Measurements from ENCODE around the gene EIPR1. TPM values are rescaled to one million over a fixed set of nuclear protein-coding genes. Genes with fewer than 3 reads are reported as not detected.

Gene EIPR1
- total and polyA plus RNA-seq, 9 donors = 16.9 to 22.8 (median 18.7) TPM

GRCh38 chr2:3243804-3244203 is 133.8 kb downstream of the EIPR1 start:
- 87% methylated on average over 3 of the region's 6 CpGs for WGBS (ENCODE audit: insufficient coverage)
- Histone ChIP-seq H3K36me3 (ENCODE audit: control insufficient read depth, insufficient read depth, low read length) (no peaks in the 10 kb centered on the region), H3K4me1 (ENCODE audit: control insufficient read depth, insufficient read depth, low read length) (no peaks in the 10 kb centered on the region), H3K27ac (ENCODE audit: low read length) (no peak overlapping the region), H3K27me3 (ENCODE audit: control insufficient read depth, insufficient read depth, low read length) (no peaks in the 10 kb centered on the region), H3K4me3 (ENCODE audit: low read length) (no peak overlapping the region), H3K9me3 (replicated peaks; ENCODE audit: control insufficient read depth, low read depth, low read length) (peaks cover 3% of the 10 kb centered on the region)
- no peak for DNase-seq

- no peaks in the 10 kb centered on the region for H3K9me3 ChIP-seq (replicated peaks; ENCODE audit: control insufficient read depth, low read depth, low read length)
- H3K27me3 ChIP-seq (ENCODE audit: control insufficient read depth, insufficient read depth, low read length) = no peaks in the 10 kb centered on the region
- WGBS (ENCODE audit: insufficient coverage) = 0% methylated on average over 2 of the region's 9 CpGs
- no peak overlapping the region for H3K4me3 ChIP-seq (ENCODE audit: low read length)
- no peaks in the 10 kb centered on the region for H3K4me1 ChIP-seq (ENCODE audit: control insufficient read depth, insufficient read depth, low read length)
- no peak overlapping the region for H3K27ac ChIP-seq (ENCODE audit: low read length)
- no peaks in the 10 kb centered on the region for H3K36me3 ChIP-seq (ENCODE audit: control insufficient read depth, insufficient read depth, low read length)
- DNase-seq = peak; percentile 79
Measured at GRCh38 chr2:3242747-3243369, 134.8 kb downstream of the EIPR1 start.

GRCh38 chr2:3241971-3242746 is 135.5 kb downstream of the EIPR1 start:
- no peaks in the 10 kb centered on the region for H3K4me1 ChIP-seq (ENCODE audit: control insufficient read depth, insufficient read depth, low read length)
- WGBS (ENCODE audit: insufficient coverage) = 93% methylated on average over 3 of the region's 25 CpGs
- H3K36me3 ChIP-seq (ENCODE audit: control insufficient read depth, insufficient read depth, low read length) = no peaks in the 10 kb centered on the region
- no peak for DNase-seq
- H3K27ac ChIP-seq (ENCODE audit: low read length) = no peak overlapping the region
- no peaks in the 10 kb centered on the region for H3K27me3 ChIP-seq (ENCODE audit: control insufficient read depth, insufficient read depth, low read length)
- no peaks in the 10 kb centered on the region for H3K9me3 ChIP-seq (replicated peaks; ENCODE audit: control insufficient read depth, low read depth, low read length)
- H3K4me3 ChIP-seq (ENCODE audit: low read length) = no peak overlapping the region

- Histone ChIP-seq H3K9me3 (replicated peaks; ENCODE audit: control insufficient read depth, low read depth, low read length) (no peaks in the 10 kb centered on the region), H3K27me3 (ENCODE audit: control insufficient read depth, insufficient read depth, low read length) (no peaks in the 10 kb centered on the region), H3K4me3 (ENCODE audit: low read length) (no peak overlapping the region), H3K36me3 (ENCODE audit: control insufficient read depth, insufficient read depth, low read length) (no peaks in the 10 kb centered on the region), H3K4me1 (ENCODE audit: control insufficient read depth, insufficient read depth, low read length) (no peaks in the 10 kb centered on the region), H3K27ac (ENCODE audit: low read length) (no peak overlapping the region)
- WGBS (ENCODE audit: insufficient coverage) = 64% methylated on average over 15 of the region's 21 CpGs
- DNase-seq = no peak
Measured at GRCh38 chr2:3238951-3239841, 138.4 kb downstream of the EIPR1 start.

- Histone ChIP-seq H3K27me3 (ENCODE audit: control insufficient read depth, insufficient read depth, low read length) (no peaks in the 10 kb centered on the region), H3K4me3 (ENCODE audit: low read length) (no peak overlapping the region), H3K36me3 (ENCODE audit: control insufficient read depth, insufficient read depth, low read length) (no peaks in the 10 kb centered on the region), H3K9me3 (replicated peaks; ENCODE audit: control insufficient read depth, low read depth, low read length) (no peaks in the 10 kb centered on the region), H3K27ac (ENCODE audit: low read length) (no peak overlapping the region), H3K4me1 (ENCODE audit: control insufficient read depth, insufficient read depth, low read length) (no peaks in the 10 kb centered on the region)
- DNase-seq = no peak
- WGBS (ENCODE audit: insufficient coverage) = 94% methylated on average over 12 of the region's 12 CpGs
Measured at GRCh38 chr2:3236300-3237045, 141.1 kb downstream of the EIPR1 start.

GRCh38 chr2:3233877-3234276 is 143.7 kb downstream of the EIPR1 start:
- H3K9me3 ChIP-seq (replicated peaks; ENCODE audit: control insufficient read depth, low read depth, low read length) = peaks cover 7% of the 10 kb centered on the region
- WGBS (ENCODE audit: insufficient coverage) = no CpG with 5 or more reads among the region's 2 CpGs
- H3K27ac ChIP-seq (ENCODE audit: low read length) = no peak overlapping the region
- no peaks in the 10 kb centered on the region for H3K4me1 ChIP-seq (ENCODE audit: control insufficient read depth, insufficient read depth, low read length)
- DNase-seq = no peak
- no peaks in the 10 kb centered on the region for H3K36me3 ChIP-seq (ENCODE audit: control insufficient read depth, insufficient read depth, low read length)
- H3K27me3 ChIP-seq (ENCODE audit: control insufficient read depth, insufficient read depth, low read length) = no peaks in the 10 kb centered on the region
- H3K4me3 ChIP-seq (ENCODE audit: low read length) = no peak overlapping the region

GRCh38 chr2:3229221-3229620 is 148.4 kb downstream of the EIPR1 start:
- 100% methylated on average over 3 of the region's 3 CpGs for WGBS (ENCODE audit: insufficient coverage)
- H3K9me3 ChIP-seq (replicated peaks; ENCODE audit: control insufficient read depth, low read depth, low read length) = peaks cover 9% of the 10 kb centered on the region
- H3K27ac ChIP-seq (ENCODE audit: low read length) = no peak overlapping the region
- no peaks in the 10 kb centered on the region for H3K36me3 ChIP-seq (ENCODE audit: control insufficient read depth, insufficient read depth, low read length)
- no peaks in the 10 kb centered on the region for H3K27me3 ChIP-seq (ENCODE audit: control insufficient read depth, insufficient read depth, low read length)
- no peak for DNase-seq
- no peaks in the 10 kb centered on the region for H3K4me1 ChIP-seq (ENCODE audit: control insufficient read depth, insufficient read depth, low read length)
- no peak overlapping the region for H3K4me3 ChIP-seq (ENCODE audit: low read length)

- Histone ChIP-seq H3K27me3 (ENCODE audit: control insufficient read depth, insufficient read depth, low read length) (no peaks in the 10 kb centered on the region), H3K4me1 (ENCODE audit: control insufficient read depth, insufficient read depth, low read length) (no peaks in the 10 kb centered on the region), H3K36me3 (ENCODE audit: control insufficient read depth, insufficient read depth, low read length) (no peaks in the 10 kb centered on the region), H3K9me3 (replicated peaks; ENCODE audit: control insufficient read depth, low read depth, low read length) (peaks cover 10% of the 10 kb centered on the region), H3K4me3 (ENCODE audit: low read length) (no peak overlapping the region), H3K27ac (ENCODE audit: low read length) (no peak overlapping the region)
- no peak for DNase-seq
- WGBS (ENCODE audit: insufficient coverage) = 73% methylated on average over 5 of the region's 9 CpGs
Measured at GRCh38 chr2:3224681-3225080, 152.9 kb downstream of the EIPR1 start.

- no peaks in the 10 kb centered on the region for H3K27me3 ChIP-seq (ENCODE audit: control insufficient read depth, insufficient read depth, low read length)
- H3K27ac ChIP-seq (ENCODE audit: low read length) = no peak overlapping the region
- no peak for DNase-seq
- H3K36me3 ChIP-seq (ENCODE audit: control insufficient read depth, insufficient read depth, low read length) = no peaks in the 10 kb centered on the region
- 87% methylated on average over 13 of the region's 18 CpGs for WGBS (ENCODE audit: insufficient coverage)
- no peaks in the 10 kb centered on the region for H3K4me1 ChIP-seq (ENCODE audit: control insufficient read depth, insufficient read depth, low read length)
- no peak overlapping the region for H3K4me3 ChIP-seq (ENCODE audit: low read length)
- H3K9me3 ChIP-seq (replicated peaks; ENCODE audit: control insufficient read depth, low read depth, low read length) = peaks cover 7% of the 10 kb centered on the region
Measured at GRCh38 chr2:3223080-3223923, 154.3 kb downstream of the EIPR1 start.

Data from muscle of leg (tissue), 11 donors.